NCI-H1417 treated with DMSO at 0.1 percent for 48 hours (cell line): ENCODE data around the gene HOXB3.
"Not testable (repeated sequence)": the region's sequence is repeated elsewhere in the genome, so short reads cannot be mapped to it uniquely, and the experiment has no call there.

Experiments
- DNase-seq: peaks from one replicate; lab custom pipeline; 2025; lab: John Stamatoyannopoulos, UW

The HOXB3 gene

DNA sequence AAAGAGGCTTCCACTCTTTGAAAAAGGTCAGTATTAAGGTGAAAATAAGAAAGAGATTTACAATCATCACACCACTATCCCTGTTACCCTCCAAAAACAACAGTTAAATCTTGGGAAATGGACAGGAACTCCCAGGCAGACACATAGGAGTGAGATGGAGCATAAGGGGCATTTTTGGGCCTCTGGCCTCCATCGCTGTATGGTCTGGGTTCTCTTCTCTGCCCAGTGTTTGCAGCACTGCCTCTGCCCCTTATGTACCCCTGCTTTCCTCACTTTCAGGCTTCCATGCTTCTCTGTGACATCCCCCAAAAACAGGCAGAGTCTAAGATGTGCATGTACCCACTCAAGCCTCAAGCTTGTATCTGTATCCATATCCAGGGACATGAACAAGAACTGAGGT, 44.5 kb downstream of the HOXB3 start:
- no peak for DNase-seq

DNA sequence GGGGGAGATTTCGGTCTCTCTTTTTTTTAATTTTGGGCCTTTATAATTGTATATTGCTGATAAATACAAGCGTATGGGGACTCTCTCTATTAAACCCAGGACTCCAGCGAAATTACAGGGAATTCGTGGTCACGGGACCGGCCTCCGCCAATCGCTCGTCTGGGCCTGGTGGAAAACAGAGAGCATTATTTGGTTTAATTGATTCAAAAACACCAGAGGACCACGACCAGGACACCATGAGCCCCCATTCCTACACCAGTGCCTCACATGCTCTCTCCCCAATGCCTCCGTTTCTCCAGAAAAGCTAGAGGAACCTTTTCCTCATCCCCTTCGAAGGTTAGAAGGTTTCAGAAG, 45.0 kb downstream of the HOXB3 start, which contains the start of gene HOXB2:
HOXB2 (minus strand) TSS at position 88 of the 354 bp plus-strand sequence. CDS start 198 bp downstream, outside the sequence.
- no peak for DNase-seq

DNA sequence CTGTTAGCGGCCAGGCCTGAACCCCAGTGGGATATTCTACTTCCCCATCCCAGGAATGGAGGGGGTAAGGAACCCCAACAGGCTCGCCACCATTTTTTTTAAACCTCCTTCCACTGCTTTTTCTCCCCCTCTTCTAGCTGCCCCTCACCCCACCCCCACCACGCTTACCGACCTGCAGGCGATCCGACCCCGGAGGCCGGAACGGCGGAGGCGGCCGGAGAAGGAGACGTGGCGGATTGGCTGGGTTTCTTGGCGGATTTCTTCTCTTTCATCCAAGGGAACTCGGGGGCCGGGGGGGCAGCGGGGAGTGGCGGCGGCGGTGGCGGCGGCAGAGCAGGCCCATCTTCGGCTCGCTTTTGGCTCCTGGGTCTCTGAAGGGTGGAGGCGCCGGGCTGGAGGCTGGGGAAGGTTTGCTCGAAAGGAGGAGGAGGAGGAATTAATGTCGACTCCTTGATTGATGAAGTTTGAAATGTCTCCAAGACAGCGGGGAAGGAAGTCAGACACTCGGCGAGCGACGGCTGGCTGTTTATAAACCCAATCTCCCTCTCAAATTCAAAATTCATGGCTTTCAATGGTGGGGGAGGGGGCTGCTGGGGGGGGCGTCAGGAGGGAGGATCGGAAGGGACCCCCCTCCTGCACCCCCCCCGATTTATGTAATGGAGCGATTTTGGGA, 45.6 kb downstream of the HOXB3 start:
- no peak for DNase-seq

DNA sequence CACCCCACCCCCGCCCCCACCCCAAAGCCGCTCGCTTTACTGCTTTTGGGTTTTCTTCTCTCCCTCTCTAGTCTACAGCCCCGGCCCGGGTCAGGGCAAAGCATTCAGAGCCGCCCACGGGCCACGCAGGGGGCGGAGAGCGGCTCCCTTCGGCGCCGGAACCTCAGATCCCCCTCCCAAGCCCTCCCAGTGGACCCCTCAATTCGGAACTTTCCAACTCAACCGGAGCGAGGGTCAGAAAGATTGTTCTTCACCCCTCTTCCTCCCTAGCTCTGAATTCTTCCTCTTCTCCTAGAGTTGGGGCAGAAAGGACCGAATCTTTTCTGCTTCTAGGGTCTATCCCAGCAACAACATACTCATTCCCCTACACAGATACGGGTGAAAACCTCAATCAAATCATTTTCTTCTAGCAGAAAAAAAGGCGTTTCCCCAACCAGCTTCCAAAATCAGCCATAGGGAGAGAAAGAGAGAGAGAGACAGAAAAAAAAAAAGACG, 46.1 kb downstream of the HOXB3 start:
- DNase-seq: no peak

DNA sequence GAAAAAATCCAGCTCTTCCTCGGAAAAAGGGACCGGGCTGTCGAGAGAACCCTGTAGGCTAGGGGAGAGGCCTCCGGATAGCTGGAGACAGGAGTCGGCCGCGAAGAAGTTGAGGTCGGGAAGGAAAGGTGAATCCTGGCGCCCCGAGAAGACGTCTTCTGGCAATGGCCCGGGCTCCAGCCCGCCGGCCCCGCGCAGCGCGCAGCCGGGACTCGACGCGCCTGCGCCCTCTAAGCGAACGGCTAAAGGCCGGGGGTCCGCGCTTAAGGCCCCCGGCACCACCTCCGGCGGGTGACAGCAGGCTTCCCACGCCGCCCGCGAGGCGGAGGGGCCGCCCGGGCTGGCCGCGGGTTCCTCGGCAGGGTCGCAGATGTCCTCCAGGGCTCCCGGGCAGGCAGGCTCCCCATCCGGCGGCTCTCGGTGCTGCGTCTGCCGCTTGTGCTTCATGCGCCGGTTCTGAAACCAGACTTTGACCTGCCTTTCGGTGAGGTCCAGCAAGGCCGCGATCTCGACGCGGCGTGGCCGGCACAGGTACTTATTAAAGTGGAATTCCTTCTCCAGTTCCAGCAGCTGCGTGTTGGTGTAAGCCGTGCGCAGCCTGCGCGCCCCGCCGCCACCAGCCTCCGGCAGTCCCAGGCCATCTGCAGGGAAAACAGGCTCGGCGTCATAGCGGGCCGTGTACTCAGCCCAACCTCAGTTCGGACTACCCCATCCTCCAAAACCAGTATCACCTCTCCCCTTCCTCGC, 46.8 kb downstream of the HOXB3 start:
- DNase-seq: no peak

DNA sequence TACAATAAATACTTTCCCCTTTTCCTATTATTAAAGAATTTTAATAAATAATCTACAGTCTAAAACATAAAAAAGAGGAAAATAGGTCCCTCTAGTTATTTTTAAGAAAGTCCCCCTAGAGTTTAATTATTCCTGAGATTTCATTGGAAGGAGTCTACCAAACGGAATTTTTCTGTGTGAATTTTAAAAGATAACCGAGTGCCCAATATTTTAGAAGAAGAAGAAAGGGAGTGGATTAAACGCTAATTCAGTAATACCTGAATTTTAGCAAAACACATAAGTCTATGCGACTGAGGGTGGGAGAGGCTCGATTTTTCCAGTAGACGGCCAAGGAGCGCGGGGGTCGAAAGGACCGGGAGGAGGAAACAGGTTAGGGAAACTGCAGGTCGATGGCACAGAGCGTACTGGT, 47.3 kb downstream of the HOXB3 start:
- DNase-seq: no peak

DNA sequence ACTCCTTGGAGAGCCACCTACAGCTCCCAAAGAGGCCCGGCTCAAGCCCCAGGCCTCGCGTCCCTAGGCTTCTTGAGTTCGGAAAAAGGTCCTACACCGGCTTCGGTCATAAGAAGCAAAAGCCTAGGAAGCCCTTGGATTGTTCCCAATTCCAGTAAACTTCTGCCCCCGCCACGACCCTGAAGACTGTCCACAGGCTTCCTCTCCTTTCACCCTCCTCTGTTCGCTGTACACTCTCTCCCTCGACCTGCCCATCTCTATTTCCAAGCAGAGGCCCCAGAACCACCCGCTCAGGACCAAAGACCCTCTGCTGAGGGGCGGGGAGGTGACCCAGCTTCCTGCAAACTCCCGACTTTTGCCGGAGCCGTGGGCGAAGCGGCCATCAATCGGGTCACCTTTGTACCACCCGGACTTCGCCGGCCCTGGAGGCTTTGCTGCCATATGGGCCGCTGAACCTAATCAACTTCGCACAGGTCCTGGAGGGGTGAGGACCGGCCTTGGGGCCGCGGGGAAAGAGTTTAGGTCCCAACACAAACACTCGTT, 47.9 kb downstream of the HOXB3 start:
- DNase-seq: no peak

DNA sequence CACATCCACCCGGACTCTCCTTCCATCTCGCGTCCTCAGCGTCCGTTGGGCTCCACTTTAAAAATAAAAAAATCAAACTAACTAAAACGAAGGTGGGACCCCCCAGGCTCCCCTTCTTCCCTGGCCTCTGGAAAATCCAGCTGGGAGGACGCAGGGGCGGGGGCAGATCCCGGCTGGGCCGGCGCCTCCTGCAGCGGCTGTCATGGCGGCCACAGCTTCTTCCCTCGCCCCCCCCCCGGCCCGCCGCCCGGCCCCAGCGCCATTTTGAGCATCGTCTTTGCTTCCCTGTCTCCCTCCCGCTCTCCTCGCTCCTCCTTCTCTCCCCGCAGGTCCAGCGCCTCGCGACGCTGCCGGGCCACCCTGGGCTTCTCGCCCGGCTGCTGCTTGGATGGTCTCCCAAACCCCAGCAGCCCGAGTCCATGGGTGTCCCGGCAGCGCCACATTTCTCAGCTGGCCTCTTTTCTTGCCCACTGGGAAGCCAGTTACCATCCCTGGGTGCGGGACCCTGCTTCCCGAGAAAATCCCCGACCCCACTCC, 48.4 kb downstream of the HOXB3 start:
- no peak for DNase-seq

DNA sequence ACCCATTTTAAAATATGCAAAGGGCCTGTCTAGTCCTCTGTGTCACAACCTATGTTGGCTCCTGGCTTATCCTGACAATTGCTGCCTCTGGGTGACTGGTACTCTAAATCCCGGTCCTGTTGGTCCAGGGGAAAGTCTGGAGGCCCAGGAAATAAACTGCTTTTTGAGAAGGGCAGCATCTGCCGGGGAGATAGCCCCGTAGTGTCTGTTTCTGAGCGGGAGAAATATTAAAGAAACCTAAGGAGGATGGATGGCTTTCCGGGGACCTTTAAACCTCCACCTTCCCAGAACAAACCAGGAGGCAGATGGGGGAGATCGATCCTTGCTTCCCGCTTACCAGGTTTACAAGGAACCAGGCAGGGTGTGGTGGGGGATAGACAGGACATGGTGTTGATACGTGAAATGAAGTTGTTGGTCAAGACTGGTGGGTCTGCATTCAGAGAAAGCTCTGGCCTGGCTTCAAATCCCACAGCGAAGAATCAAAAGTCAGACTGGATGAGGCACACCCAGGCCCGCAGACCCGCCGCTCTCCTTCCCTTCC, 48.9 kb downstream of the HOXB3 start:
- no peak for DNase-seq

DNA sequence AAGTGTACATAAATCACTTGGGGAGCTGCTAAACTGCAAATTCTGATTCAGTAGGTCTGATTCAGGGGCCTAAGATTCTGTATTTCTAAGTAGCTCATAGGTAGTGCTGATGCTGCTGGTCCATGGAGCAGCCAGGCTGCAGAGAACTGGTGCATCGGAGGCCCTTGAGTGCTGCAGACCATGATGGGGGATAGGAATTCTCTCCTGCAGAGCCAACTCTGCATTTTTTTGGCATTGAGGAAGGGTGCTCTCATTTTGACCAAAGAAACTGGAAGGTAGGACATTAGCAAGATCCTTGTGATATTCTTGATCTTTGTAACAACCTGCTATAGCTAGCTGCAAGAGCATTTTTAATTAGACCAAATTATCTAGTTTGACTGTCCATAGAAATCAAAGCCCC, 49.8 kb downstream of the HOXB3 start:
- DNase-seq: no peak

DNA sequence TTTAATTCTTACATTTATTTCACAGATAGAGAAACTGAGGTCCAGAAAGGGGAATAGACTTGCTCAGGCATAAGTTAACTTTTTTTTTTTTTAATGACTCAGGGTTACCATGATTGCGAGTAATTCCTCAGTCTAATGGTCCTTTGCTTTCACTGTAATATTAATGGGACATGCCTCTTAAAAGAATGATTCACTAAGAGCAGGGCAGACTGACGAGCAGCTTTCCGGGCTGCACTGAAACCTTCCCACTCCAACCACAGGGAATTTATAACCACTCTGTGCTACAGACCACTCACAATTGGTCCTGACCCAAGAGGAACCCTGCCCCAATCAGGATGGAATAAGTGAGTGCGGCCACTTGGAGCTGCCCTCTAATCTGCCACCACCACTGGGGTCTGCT, 50.9 kb downstream of the HOXB3 start:
- no peak for DNase-seq

DNA sequence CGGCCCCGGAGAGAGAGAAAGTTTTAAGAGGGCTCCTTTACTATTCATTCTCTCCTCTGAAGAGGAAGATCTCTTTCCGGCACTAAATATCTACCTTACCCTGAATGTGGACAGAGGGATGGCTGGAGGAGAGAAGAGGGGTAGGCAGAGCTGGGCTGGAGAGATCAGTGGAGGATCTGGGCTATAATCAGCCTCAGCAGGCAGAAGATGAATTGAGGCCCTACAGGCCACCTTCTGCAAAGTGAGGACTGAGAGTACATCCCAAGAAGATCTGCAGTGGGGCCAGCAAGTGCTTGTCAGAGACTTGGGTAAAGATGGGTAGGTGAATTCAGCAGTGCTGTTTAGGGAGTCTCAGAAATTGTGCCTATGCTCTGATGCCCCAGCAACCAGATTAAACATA, 52.7 kb downstream of the HOXB3 start:
- DNase-seq: no peak

DNA sequence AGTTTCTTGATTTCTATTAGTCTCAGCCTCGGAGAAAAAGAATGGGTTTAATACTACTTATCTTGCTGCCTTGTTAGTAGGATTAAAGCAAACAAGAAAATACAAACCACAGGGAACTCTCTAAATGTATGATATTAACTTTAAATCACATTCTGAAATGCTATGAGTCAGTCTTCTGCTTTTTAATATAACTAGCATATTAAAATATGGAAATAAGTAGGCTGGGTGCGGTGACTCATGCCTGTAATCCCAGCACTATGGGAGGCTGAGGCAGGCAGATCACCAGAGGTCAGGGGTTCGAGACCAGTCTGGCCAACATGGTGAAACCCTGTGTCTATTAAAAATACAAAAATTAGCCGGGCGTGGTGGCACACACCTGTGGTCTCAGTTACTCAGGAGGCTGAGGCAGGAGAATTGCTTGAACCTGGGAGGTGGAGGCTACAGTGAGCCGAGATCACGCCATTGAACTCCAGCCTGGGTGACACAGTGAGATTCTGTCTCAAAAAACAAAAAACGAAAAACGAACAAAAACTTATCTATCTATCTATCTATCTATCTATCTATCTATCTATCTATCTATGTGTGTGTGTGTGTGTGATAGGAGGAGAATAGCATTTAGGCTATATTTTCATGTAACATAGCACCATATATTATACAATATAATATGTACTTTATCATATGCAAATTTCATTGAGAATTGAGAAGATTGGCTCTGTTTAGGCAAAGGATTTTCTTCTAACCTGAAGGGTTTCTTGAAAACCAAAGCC, 54.1 kb downstream of the HOXB3 start:
- DNase-seq: not testable (repeated sequence)

DNA sequence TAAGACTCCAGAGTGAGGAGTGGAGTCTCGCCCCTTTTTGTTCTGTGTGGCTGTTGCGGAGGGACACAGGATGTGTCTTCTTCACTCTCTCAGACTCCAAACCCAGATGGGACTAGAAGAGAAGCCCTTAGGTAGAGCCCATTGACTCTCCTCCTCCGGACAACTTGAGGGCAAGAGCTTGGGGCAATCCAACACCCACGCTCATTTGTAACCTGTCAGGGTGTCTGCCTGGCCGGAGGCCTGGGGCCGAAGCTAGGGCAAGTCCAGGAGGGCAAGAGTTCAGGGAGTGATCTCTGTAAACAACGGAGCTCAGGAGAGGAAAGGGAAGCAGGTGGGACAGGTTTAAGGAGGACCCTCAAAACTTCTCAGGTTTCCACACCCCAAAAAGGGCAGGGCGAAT, 57.8 kb downstream of the HOXB3 start:
- no peak for DNase-seq

DNA sequence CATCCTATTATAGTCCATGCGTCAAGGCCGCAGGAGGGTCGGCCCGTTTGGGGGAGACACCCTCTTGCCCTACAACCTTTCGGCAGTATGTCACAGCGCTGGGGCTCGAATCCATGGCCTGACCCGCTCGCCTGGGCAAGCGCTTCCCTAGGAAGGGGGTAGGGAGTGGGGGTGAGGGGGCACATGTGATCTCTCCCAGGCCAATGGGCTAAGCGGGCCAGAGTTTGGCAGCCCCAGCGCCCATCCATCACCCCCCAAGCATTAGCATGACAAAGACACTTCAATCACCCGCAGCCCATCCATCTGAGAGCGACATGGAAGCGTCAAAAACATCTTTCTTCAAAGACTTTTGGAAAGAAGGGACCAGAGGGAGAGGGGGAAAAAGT, 59.2 kb downstream of the HOXB3 start, which contains the start of gene HOXB1:
HOXB1 (minus strand) TSS at position 125 of the 386 bp plus-strand sequence; CDS start at position 18, 107 bp downstream.
- DNase-seq: no peak

DNA sequence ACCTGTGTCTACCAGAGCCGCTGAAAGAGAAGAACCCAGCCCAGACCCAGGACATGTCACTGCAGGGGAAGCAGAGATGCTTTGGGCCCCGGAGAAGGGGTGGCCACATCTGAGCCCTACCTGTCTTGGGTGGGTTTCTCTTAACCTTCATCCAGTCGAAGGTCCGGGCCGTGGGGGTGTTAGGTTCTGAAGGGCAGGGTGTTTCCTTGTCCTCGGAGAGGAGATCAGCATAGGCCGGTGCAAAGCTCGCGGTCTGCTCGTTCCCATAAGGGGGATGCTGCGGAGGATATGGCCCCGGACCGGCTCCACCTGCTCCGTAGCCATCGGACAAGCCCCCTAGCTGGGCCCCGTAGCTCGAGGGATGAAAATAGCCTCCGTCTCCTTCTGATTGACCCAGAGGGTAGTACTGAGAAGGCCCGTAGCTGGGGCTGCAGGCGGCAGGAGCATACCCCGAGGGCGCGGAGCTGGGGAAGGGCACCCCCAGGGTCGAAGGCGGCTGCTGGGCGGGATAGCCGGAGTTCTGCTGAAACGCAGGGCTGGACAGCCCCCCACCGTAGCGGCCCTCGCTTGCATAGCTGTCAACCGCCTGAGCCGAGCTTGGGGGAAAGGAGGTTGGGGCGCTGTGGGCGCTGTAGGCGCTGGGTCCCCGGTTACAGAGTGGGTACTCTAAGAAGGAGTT, 59.7 kb downstream of the HOXB3 start:
- DNase-seq: no peak

DNA sequence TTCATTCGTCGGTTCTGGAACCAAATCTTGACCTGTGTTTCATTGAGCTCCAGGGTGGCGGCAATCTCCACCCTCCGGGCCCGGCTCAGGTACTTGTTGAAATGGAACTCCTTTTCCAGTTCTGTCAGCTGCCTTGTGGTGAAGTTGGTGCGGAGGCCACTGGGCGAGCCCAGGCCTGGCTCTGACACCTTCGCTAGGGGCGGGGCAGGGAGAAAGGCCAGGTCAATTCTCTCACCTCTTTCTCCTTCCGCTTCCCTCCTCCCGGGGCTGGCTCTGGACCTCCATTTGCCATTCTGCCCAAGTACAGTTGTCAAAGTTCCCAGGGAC, 60.4 kb downstream of the HOXB3 start:
- no peak for DNase-seq

DNA sequence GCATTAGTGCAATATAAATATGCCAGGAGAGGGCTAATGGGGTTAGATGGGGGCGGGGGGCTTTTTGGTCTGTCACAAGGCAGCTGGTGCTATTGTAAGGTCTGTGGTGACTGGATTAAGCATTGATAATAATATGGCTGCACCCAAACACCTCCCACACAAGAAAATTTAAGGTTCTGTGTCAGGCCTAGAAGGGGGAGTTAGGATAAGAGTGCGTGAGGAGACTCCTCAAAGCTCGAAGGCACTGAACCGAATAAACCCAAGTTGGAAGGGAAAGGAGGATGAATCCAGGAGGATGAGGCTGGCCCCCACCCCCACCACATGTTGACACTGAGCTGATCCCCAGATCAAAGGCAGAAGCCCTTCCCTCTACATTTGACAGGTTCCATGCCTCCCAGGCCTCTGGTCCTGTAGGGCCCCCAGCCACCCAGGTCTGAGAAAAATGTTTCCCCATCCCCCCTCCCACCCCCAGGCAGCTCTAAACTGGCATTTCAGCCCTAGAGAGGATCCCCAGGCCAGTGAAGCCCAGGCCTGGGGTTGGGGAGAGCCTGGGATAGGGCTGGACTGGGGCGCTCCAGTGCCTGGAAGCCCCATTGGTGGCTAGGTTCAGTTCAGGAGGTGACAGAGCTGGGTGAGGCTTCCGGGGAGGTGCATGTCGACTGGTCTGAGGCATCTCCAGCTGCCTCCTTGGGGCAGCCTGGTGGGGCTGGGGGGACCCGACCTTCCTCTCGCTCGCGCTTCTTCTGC, 60.9 kb downstream of the HOXB3 start:
- no peak for DNase-seq

DNA sequence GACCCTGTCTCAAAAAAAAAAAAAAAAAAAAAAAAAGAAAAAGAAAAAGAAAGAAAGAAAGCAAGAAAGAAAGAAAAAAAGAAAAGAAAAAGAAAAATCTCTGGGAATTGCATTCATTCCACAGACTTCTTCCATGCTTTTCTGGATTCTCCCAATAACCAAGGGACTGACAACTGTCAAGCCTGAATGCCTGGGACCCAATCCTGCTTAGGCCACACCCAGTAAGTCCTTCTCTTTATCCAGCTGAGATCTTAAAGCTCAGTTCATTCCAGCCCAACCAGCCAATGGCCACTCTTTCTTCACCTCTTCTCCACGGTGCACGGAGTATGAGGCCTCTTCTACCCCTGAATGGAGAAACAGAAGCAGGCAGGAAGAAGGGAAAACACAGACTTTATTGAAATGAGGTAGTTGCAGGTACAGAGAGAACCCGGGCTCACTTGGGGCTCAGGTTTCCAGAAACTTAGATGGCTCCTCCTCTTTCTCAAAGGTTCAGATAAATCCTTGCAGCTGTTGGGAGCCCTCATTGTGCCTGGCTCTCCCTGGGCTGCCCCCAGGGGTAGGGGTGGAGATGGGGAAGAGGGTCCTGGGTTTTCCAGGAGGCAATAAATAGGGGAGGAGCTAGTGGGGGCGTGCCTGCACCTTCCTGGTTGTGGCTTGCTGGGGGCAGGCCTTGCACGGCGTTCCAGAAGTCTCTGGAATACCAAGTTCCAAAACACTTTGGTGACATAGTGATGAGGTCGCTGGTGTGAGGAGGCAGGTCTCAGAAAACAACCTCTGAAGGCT, 61.7 kb downstream of the HOXB3 start:
- DNase-seq: no peak

DNA sequence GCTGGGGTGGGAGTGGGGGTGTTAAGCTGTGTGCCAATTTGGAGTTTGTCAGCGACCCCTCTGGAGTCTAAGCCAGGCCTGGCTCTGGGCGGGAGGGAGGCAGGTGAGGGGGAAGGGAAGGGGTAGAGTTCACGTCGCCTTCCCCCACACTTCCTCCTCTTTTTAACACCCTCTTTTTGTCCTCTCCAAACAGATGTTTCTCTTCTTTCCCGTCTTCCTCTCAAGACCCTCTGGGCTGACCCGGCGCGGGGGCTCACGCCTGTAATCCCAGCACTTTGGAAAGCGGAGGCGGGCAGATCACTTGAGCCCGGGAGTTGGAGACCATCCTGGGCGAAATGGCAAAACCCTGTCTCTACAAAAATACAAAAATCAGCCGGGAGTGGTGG, 62.5 kb downstream of the HOXB3 start:
- no peak for DNase-seq
